H1 (cell line): ENCODE results near the gene FAT3. TPM values are rescaled to one million over a fixed set of nuclear protein-coding genes. Genes with fewer than 3 reads are reported as not detected.

Experiments
- CTCF ChIA-PET: fragments of 300-600 bp; sonication (Branson Sonifier 250); formaldehyde crosslinking; loops from one replicate; lab custom pipeline; 2021; ENCODE audit not compliant: partially characterized antibody; lab: Charles Lee
- POLR2A ChIA-PET: fragments of 300-600 bp; sonication (Branson Sonifier 250); formaldehyde crosslinking; loops from one replicate; lab custom pipeline; 2021; ENCODE audit warnings: inconsistent platforms; ENCODE audit not compliant: partially characterized antibody; lab: Charles Lee
- DNase-seq, 2 experiments: peaks; one replicate each; pipeline versions ENCODE4 v3.0.0 to v3.0.0-alpha.2; 2010 to 2022; ENCODE audit warnings: low spot score in 2 of 2, low read depth in 1 of 2, mixed read lengths in 1 of 2
- FAIRE-seq: peaks from 2 replicates; lab custom pipeline; 2011; peaks lifted over from hg19 to GRCh38; lab: Jason Lieb, UNC
- H2AFZ ChIP-seq: 2 replicates; pipeline ENCODE4 v1.8.1; 2012; ENCODE audit warnings: low read length, inconsistent platforms
- H2AK5ac ChIP-seq: 2 replicates; pipeline ENCODE4 v1.6.1; 2013; ENCODE audit warnings: low read depth, low read length
- H2BK120ac ChIP-seq: replicated peaks from 2 replicates; pipeline ENCODE3; 2013; ENCODE audit warnings: low read depth, low read length, inconsistent platforms
- H2BK12ac ChIP-seq: 2 replicates; pipeline ENCODE4 v1.6.1; 2013; ENCODE audit warnings: low read depth, low read length
- H2BK15ac ChIP-seq: 2 replicates; pipeline ENCODE4 v1.6.1; 2013; ENCODE audit warnings: low read length
- H2BK20ac ChIP-seq: 2 replicates; pipeline ENCODE4 v1.6.1; 2013; ENCODE audit warnings: low read length
- H2BK5ac ChIP-seq: 2 replicates; pipeline ENCODE4 v1.6.1; 2013; ENCODE audit warnings: low read depth, low read length
- H3K14ac ChIP-seq: 2 replicates; pipeline ENCODE4 v1.6.1; 2013; ENCODE audit warnings: inconsistent platforms; ENCODE audit not compliant: insufficient read length
- H3K18ac ChIP-seq: 2 replicates; pipeline ENCODE4 v1.6.1; 2013; ENCODE audit warnings: low read length; ENCODE audit errors: extremely low read depth
- H3K23ac ChIP-seq: 2 replicates; pipeline ENCODE4 v1.6.1; 2013; ENCODE audit warnings: inconsistent platforms; ENCODE audit not compliant: insufficient read length
- H3K23me2 ChIP-seq: 2 replicates; pipeline ENCODE4 v1.6.1; 2013; ENCODE audit warnings: low read depth, low read length
- H3K27ac ChIP-seq: 2 replicates; pipeline ENCODE4 v1.6.1; 2011; ENCODE audit warnings: low read depth, low read length, inconsistent platforms
- H3K27me3 ChIP-seq, 4 experiments: replicated peaks in 1 of 4; 1 replicate in 1 of 4; 2 replicates in 3 of 4; pipeline versions ENCODE4 v1.6.1 to v1.8.1; 2011 to 2013; ENCODE audit warnings: low read length in 3 of 4, mild to moderate bottlenecking in 3 of 4, inconsistent platforms in 2 of 4, mixed read lengths in 2 of 4, moderate library complexity in 1 of 4; ENCODE audit not compliant: control insufficient read depth in 3 of 4, insufficient read depth in 3 of 4; ENCODE audit errors: extremely low read depth in 1 of 4
- H3K36me3 ChIP-seq, 4 experiments: 2 replicates each; pipeline versions ENCODE4 v1.6.1 to v1.8.1; 2011 to 2013; ENCODE audit warnings: mild to moderate bottlenecking in 4 of 4, low read length in 3 of 4, moderate library complexity in 2 of 4, control low read depth in 1 of 4, inconsistent platforms in 1 of 4; ENCODE audit not compliant: insufficient read depth in 4 of 4, control insufficient read depth in 2 of 4
- H3K4ac ChIP-seq: replicated peaks from 2 replicates; pipeline ENCODE3; 2013; ENCODE audit warnings: low read length, low read depth, mixed read lengths, inconsistent platforms; ENCODE audit not compliant: insufficient read length
- H3K4me1 ChIP-seq, 4 experiments: replicated peaks in 1 of 4; 1 replicate in 1 of 4; 2 replicates in 3 of 4; pipeline versions ENCODE4 v1.6.1 to v1.8.1; 2011 to 2013; ENCODE audit warnings: low read length in 3 of 4, inconsistent platforms in 2 of 4, mixed read lengths in 1 of 4; ENCODE audit not compliant: insufficient read depth in 4 of 4, control insufficient read depth in 3 of 4
- H3K4me2 ChIP-seq, 2 experiments: 2 replicates each; pipeline versions ENCODE4 v1.6.1 to v1.8.1; 2011 to 2013; ENCODE audit warnings: low read depth in 2 of 2, low read length in 2 of 2, control low read depth in 1 of 2, inconsistent platforms in 1 of 2, mild to moderate bottlenecking in 1 of 2; ENCODE audit not compliant: insufficient read depth in 1 of 2
- H3K4me3 ChIP-seq, 4 experiments: fragments of 200-600, 300-600 bp in 1 of 4; sonication (generic), shearing (Covaris generic), sonication (Bioruptor Twin) in 1 of 4; 2 replicates each; pipeline versions ENCODE4 v1.5.1 to v1.8.1; 2011 to 2016; ENCODE audit warnings: low read length in 4 of 4, low read depth in 3 of 4, control low read depth in 2 of 4, inconsistent platforms in 2 of 4, mild to moderate bottlenecking in 2 of 4, mixed read lengths in 1 of 4, moderate library complexity in 1 of 4; ENCODE audit not compliant: insufficient read depth in 2 of 4; ENCODE audit errors: extremely low read depth in 1 of 4
- H3K56ac ChIP-seq: replicated peaks from 2 replicates; pipeline ENCODE3; 2013; ENCODE audit warnings: low read depth, mild to moderate bottlenecking, mixed read lengths, low read length, inconsistent platforms; ENCODE audit not compliant: insufficient read length
- H3K79me1 ChIP-seq: 2 replicates; pipeline ENCODE4 v1.6.1; 2013; ENCODE audit warnings: low read depth, low read length, control low read depth
- H3K79me2 ChIP-seq, 2 experiments: 2 replicates each; pipeline versions ENCODE4 v1.6.1 to v1.8.1; 2012 to 2013; ENCODE audit warnings: low read length in 2 of 2, mild to moderate bottlenecking in 2 of 2, inconsistent platforms in 1 of 2; ENCODE audit not compliant: insufficient read depth in 2 of 2, control insufficient read depth in 1 of 2
- H3K9ac ChIP-seq, 4 experiments: replicated peaks in 1 of 4; 1 replicate in 1 of 4; 2 replicates in 3 of 4; pipeline versions ENCODE4 v1.6.1 to v1.8.1; 2011 to 2013; ENCODE audit warnings: low read depth in 3 of 4, low read length in 3 of 4, control low read depth in 2 of 4, mild to moderate bottlenecking in 2 of 4, moderate library complexity in 2 of 4, inconsistent platforms in 1 of 4; ENCODE audit errors: extremely low read depth in 1 of 4
- H3K9me3 ChIP-seq, 2 experiments: 2 replicates each; pipeline versions ENCODE4 v1.6.1 to v1.8.1; 2012 to 2013; ENCODE audit warnings: mild to moderate bottlenecking in 2 of 2, moderate library complexity in 2 of 2, control low read depth in 1 of 2, inconsistent platforms in 1 of 2, low read depth in 1 of 2, low read length in 1 of 2, mixed read lengths in 1 of 2; ENCODE audit not compliant: insufficient read depth in 2 of 2
- H4K20me1 ChIP-seq, 2 experiments: replicated peaks in 1 of 2; 2 replicates each; pipeline versions ENCODE3 to v1.8.1; 2011 to 2013; ENCODE audit warnings: inconsistent platforms in 2 of 2, low read length in 2 of 2, mild to moderate bottlenecking in 1 of 2; ENCODE audit not compliant: insufficient read depth in 2 of 2, control insufficient read depth in 1 of 2
- H4K5ac ChIP-seq: 2 replicates; pipeline ENCODE4 v1.6.1; 2013; ENCODE audit warnings: low read length, low read depth, mixed read lengths, inconsistent platforms; ENCODE audit not compliant: insufficient read length
- H4K8ac ChIP-seq: 2 replicates; pipeline ENCODE4 v1.8.0; 2013; ENCODE audit warnings: mild to moderate bottlenecking, moderate library complexity, low read length, inconsistent platforms; ENCODE audit not compliant: insufficient read depth; ENCODE audit errors: extremely low read depth
- H4K91ac ChIP-seq: replicated peaks from 2 replicates; pipeline ENCODE3; 2013; ENCODE audit warnings: low read length, mixed read lengths, inconsistent platforms; ENCODE audit not compliant: insufficient read length
- ATF2 ChIP-seq: IDR thresholded peaks from 2 replicates; pipeline ENCODE4 v1.6.1; 2012; ENCODE audit warnings: low read length, inconsistent platforms
- CHD1 ChIP-seq: IDR thresholded peaks from 2 replicates; pipeline ENCODE4 v1.6.1; 2012; ENCODE audit warnings: low read depth, low read length, improper control_type of control experiment
- KDM1A ChIP-seq: fragments of 200-600, 300-600 bp; sonication (generic); IDR thresholded peaks from 2 replicates; pipeline ENCODE4 v1.7.1; 2016; ENCODE audit warnings: mild to moderate bottlenecking, low read length, borderline replicate concordance
- SIX5 ChIP-seq: IDR thresholded peaks from 2 replicates; pipeline ENCODE4 v1.6.1; 2011; ENCODE audit warnings: mild to moderate bottlenecking, low read depth, low read length
- TBP ChIP-seq: IDR thresholded peaks from 2 replicates; pipeline ENCODE4 v1.6.1; 2011; ENCODE audit warnings: low read depth, low read length, improper control_type of control experiment
- WGBS, 2 experiments: shearing (Covaris generic) in 1 of 2; methylation state at CpG; one replicate each; pipeline versions ENCODE4 v1.1.6 to v1.1.7; 2013 to 2015; ENCODE audit warnings: low lambda C conversion rate in 2 of 2, mixed read lengths in 2 of 2, inconsistent platforms in 1 of 2, low coverage in 1 of 2, missing lambda C conversion rate in 1 of 2; ENCODE audit not compliant: insufficient replicate concordance in 2 of 2, insufficient coverage in 1 of 2, insufficient read length in 1 of 2; ENCODE audit errors: extremely low coverage in 1 of 2, missing lambda C conversion rate in 1 of 2; 5-methylcytosine and 5-hydroxymethylcytosine counted together
- polyA plus RNA-seq, 7 experiments: library from polyadenylated mRNA; depleted of rRNA in 3 of 7; stranded (reverse) in 5 of 7; unstranded in 2 of 7; fragments of >200 nt in 5 of 7; fragments of 200-250 nt in 2 of 7; gene quantifications; 1 replicate in 5 of 7; 2 replicates in 1 of 7; 4 replicates in 1 of 7; pipeline versions ENCODE4 v1.2.1 to v1.2.3, GENCODE V29; 2011 to 2013; ENCODE audit warnings: missing spikeins in 2 of 7, mixed read lengths in 2 of 7
- total RNA-seq: library from RNA; stranded (reverse); fragmentation: NEBNext Ultra II Directional; extraction: Animal tissue kit (Norgen Biotek cat#: 25700); gene quantifications from 2 replicates; pipeline ENCODE4 v1.2.1, GENCODE V29; 2021

The FAT3 gene
- total and polyA plus RNA-seq, 2 of the 8 experiments (the other 6 are each of a cell fraction or from before 2014, with no cell fraction given) = 7.2 to 18.4 TPM

DNA sequence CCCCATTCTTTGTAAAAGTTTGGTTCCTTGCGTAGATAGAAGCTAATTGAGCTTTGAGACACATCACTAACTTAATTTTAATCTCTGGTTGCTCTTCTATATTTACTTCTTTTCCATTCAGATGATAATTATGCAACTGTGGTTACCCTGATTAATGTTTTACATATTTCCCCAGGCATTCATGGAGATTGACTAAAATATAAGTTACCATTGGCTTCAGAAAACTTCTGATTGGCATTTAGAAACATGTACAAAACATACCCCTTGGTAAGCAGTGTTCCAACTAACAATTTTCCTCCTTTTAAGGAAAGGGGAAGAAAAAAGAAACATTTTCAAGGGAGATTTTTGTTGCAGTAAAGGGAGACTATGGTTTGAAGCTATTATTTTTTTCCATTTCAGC, 43.9 kb downstream of the FAT3 start:
- Histone ChIP-seq H4K8ac (no peak overlapping the region), H3K4me2 (no peak overlapping the region), H3K27ac (no peak overlapping the region), H3K14ac (no peak overlapping the region), H3K23ac (no peak overlapping the region), H3K4ac (no peak overlapping the region), H3K9me3 (no peaks in the 10 kb centered on the region), H3K56ac (no peak overlapping the region), H2BK12ac (no peak overlapping the region), H3K4me3 (no peak overlapping the region), H3K18ac (no peak overlapping the region), H2AFZ (no peak overlapping the region), H3K27me3 (no peaks in the 10 kb centered on the region), H3K79me1 (no peaks in the 10 kb centered on the region), H2BK5ac (no peak overlapping the region), H4K5ac (no peak overlapping the region), H3K23me2 (no peaks in the 10 kb centered on the region), H2BK120ac (no peak overlapping the region), H3K9ac (no peak overlapping the region), H4K20me1 (peaks cover 0 to 2% of the 10 kb centered on the region in 2 experiments), H2BK20ac (no peak overlapping the region), H3K36me3 (no peaks in the 10 kb centered on the region), H3K4me1 (peaks cover 5 to 12% (median 7%) of the 10 kb centered on the region in 4 experiments; a peak in 6 of 7 replicates), H4K91ac (no peak overlapping the region), H2BK15ac (no peak overlapping the region), H2AK5ac (no peak overlapping the region), H3K79me2 (no peaks in the 10 kb centered on the region)
- POLR2A ChIA-PET = interaction anchor here (1.3 to 1.5 kb wide), 3 partner anchors 9 to 14 kb away, joined by 3 to 4 read pairs (median 4); no protein-coding TSS in a partner anchor
- DNase-seq (no peak), FAIRE-seq (no peak)
- CTCF ChIA-PET = interaction anchor here (0.6 to 1.6 kb wide), 5 partner anchors 13 to 127 kb away, joined by 3 to 5 read pairs (median 3); partner anchors contain the start of gene FAT3
- WGBS, 2 experiments = 82% methylated on average over 1 of the region's 1 CpG; no CpG with 5 or more reads in 1 of the 2 experiments
- no peak for TF ChIP-seq TBP
- no peak for TF ChIP-seq KDM1A
- TF ChIP-seq ATF2 = no peak
- no peak for TF ChIP-seq SIX5
- TF ChIP-seq CHD1 = no peak
